Psoas muscle (tissue), 8 donors: Measurements from ENCODE around the gene MAP3K5. TPM values are rescaled to one million over a fixed set of nuclear protein-coding genes. Genes with fewer than 3 reads are reported as not detected.

Source experiments
- ATAC-seq, 4 donors: fragments of 200-7000 bp; cut with Tn5 transposase; one replicate each; pipeline ENCODE4 v1.9.1; 2020; ENCODE audit warnings: moderate library complexity in 3 of 4, mild to moderate bottlenecking in 2 of 4
- DNase-seq, 2 donors: peaks; one replicate each; pipeline ENCODE4 v3.0.0-alpha.2; 2020
- H3K27ac ChIP-seq: fragments of 200-600 bp; one replicate; pipeline ENCODE4 v1.8.0; 2022
- H3K27me3 ChIP-seq, 3 donors: fragments of 200-600 bp in 1 of 3; one replicate each; pipeline versions ENCODE4 v1.6.1 to v1.8.0; 2013 to 2022; ENCODE audit warnings: low read length in 2 of 3, mild to moderate bottlenecking in 2 of 3, moderate library complexity in 1 of 3; ENCODE audit not compliant: insufficient read depth in 3 of 3
- H3K36me3 ChIP-seq, 2 donors: fragments of 200-600 bp in 1 of 2; one replicate each; pipeline versions ENCODE4 v1.6.1 to v1.8.0; 2013 to 2022; ENCODE audit warnings: low read depth in 1 of 2, mild to moderate bottlenecking in 1 of 2, moderate library complexity in 1 of 2; ENCODE audit not compliant: insufficient read depth in 1 of 2
- H3K4me1 ChIP-seq: fragments of 200-600 bp; one replicate; pipeline ENCODE4 v1.8.0; 2022
- H3K4me3 ChIP-seq: fragments of 200-600 bp; one replicate; pipeline ENCODE4 v1.8.0; 2022; ENCODE audit warnings: mild to moderate bottlenecking
- H3K9me3 ChIP-seq: fragments of 200-600 bp; one replicate; pipeline ENCODE4 v1.8.0; 2022
- CTCF ChIP-seq: fragments of 200-600 bp; IDR thresholded peaks from one replicate; pipeline ENCODE4 v1.8.0; 2022; ENCODE audit warnings: antibody characterized with exemption
- WGBS, 3 donors: extraction: QIAGEN DNeasy Blood & Tissue Kit; methylation state at CpG; one replicate each; pipeline versions ENCODE4 v1.1.6 to v1.1.7; 2013; 5-methylcytosine and 5-hydroxymethylcytosine counted together
- intact Hi-C, 2 donors: fragments of 100-400 bp; cut with DNase I; formaldehyde crosslinking; loops; one replicate each; pipeline versions ENCODE4 v1.11.0 to v1.14.2; 2022
- polyA plus RNA-seq, 3 donors: library from polyadenylated mRNA; stranded (reverse); fragments of 200-250 nt; gene quantifications; one replicate each; pipeline ENCODE4 v1.2.3, GENCODE V29; 2013
- total RNA-seq, 4 donors: library from RNA; stranded (reverse); fragmentation: NEBNext Ultra II Directional in 2 of 4; extraction: Animal tissue kit (Norgen Biotek cat#: 25700) in 2 of 4; gene quantifications; one replicate each; pipeline versions ENCODE4 v1.2.1 to v1.2.4, GENCODE V29; 2021 to 2023
- donor health status: healthy with polysubstance abuse.
- donor health status: DM: no; HTN: no; CAD: no; lungs with moderate emphysema.
- donor health status: Bipolar disorder and iron deficiency.
- donor health status: healthy.
- donor health status: DM: yes; HTN: yes; CAD: no.
- donor health status: DM: no; HTN: no; CAD: no.
- donor health status: DM: no; HTN: no; CAD: no.
- donor health status: DM: yes; HTN: yes; CAD: no.

Gene MAP3K5
- total and polyA plus RNA-seq, 7 donors = 0.91 to 8.3 (median 3.8) TPM

DNA sequence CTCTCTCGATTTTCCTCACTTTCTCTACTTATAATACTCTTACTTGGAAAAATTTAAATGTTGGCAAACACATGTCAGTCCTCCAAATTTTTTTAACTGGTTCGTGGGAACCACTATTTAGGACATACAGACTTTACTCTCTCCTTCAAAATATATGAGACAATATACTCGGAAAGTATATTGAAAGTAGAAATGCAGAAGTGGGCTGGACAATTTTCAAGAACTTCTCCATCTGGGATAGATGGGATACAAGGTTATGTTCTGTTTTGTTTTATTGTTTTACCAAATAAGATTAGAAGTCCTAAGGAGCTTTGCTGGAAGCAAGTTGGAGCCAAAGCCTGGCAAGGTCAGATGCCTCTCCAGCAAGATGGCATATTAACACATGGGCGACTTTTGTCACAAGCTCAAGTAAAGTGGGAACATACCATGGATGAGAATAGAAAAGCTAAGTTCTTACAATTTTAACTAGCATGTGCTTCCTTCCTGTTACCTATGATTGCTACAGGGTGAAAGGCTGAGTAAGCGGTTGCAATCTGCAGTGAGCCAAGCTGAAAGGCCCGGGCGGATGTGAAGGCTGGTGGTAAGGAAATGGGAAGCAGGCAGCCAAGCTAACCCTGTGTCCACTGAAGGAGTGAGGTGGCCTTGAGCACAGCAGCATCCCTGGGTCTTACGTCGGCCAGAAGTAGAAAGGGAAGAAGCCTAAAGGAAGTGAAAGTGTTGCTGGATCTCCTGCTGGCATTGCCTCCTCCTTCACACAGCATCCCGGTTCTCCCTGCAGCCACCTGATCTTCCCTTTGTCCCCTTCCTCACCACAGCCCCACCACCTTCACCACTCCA is 7.1 kb downstream of the MAP3K5 start:
- H3K36me3 ChIP-seq = no peaks in the 10 kb centered on the region
- ATAC-seq (peak in 3 of 4 donors; percentile 30 to 60 (median 53)), DNase-seq (peak; percentile 37 to 54)
- H3K9me3 ChIP-seq = no peaks in the 10 kb centered on the region
- WGBS, 3 donors = 48 to 70% (median 64%) methylated on average over 10 of the region's 10 CpGs
- no peak overlapping the region for H3K27ac ChIP-seq
- H3K4me1 ChIP-seq = peaks cover 10% of the 10 kb centered on the region
- no peak for TF ChIP-seq CTCF
- no peaks in the 10 kb centered on the region for H3K27me3 ChIP-seq
- peak overlapping the region; percentile 37 for H3K4me3 ChIP-seq
- intact Hi-C loops = no loop called here

- Histone ChIP-seq H3K27me3 (no peaks in the 10 kb centered on the region), H3K36me3 (no peaks in the 10 kb centered on the region), H3K4me3 (peak overlapping the region; percentile 37), H3K27ac (no peak overlapping the region), H3K4me1 (peaks cover 10% of the 10 kb centered on the region), H3K9me3 (no peaks in the 10 kb centered on the region)
- WGBS, 3 donors = 53 to 64% (median 53%) methylated on average over 8 of the region's 8 CpGs
- ATAC-seq = no peak
- no peak for TF ChIP-seq CTCF
- no peak for DNase-seq
- intact Hi-C loops = no loop called here
These were observed 8.0 kb downstream of the MAP3K5 start for GRCh38 chr6:136784271-136784664.

DNA sequence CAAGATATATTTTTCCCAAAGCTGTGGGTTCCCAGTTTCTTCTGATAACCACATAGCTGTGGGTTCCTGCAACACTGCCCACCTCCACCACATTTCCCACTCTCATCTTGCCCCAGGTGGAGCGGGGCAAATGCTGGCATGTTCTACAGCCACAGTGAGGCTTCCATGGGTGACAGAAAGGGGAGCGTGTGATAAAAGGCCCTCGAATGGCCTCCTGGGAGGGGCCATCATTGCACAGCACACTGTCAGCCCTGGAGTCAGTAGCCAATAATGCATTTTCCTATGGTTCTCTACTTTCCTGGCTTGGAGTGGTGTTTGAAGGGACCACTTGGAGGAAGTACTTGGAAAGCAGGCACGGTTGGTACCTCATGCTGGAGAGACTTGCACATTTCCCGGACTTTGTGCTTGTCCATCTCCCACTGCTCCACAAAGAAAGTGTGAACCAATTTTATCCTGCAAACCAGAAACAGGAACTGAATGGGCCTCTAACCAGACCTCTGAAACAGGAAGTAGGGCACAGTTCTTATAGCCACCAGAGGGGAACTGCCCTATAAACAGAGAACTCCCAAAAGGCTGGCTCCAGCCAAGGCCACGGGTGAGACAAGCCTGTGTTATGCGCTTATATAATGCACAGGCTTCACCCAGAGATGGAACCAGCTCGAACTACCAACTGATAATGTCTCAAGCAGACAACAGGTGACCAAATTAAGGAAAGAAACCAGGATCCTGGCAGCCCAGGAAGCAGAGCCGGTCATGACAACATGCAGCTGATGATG is 8.6 kb downstream of the MAP3K5 start:
- intact Hi-C loops = no loop called here
- Histone ChIP-seq H3K27ac (no peak overlapping the region), H3K4me3 (peak overlapping the region; percentile 37), H3K9me3 (no peaks in the 10 kb centered on the region), H3K27me3 (no peaks in the 10 kb centered on the region), H3K36me3 (no peaks in the 10 kb centered on the region), H3K4me1 (peaks cover 10% of the 10 kb centered on the region)
- no peak for DNase-seq
- peak in 2 of 4 donors; percentile 27 to 40 for ATAC-seq
- 49 to 59% (median 55%) methylated on average over 9 of the region's 9 CpGs for WGBS, 3 donors
- no peak for TF ChIP-seq CTCF

GRCh38 chr6:136783021-136783420 is 9.3 kb downstream of the MAP3K5 start:
- Histone ChIP-seq H3K9me3 (no peaks in the 10 kb centered on the region), H3K4me1 (peaks cover 10% of the 10 kb centered on the region), H3K27me3 (no peaks in the 10 kb centered on the region), H3K27ac (no peak overlapping the region), H3K4me3 (no peak overlapping the region), H3K36me3 (no peaks in the 10 kb centered on the region)
- DNase-seq (no peak), ATAC-seq (no peak)
- 74 to 97% (median 76%) methylated on average over 6 of the region's 6 CpGs for WGBS, 3 donors
- intact Hi-C loops = no loop called here
- no peak for TF ChIP-seq CTCF
